Adipose tissue (tissue), 3 donors: ENCODE measurements around the gene PRXL2B. TPM values are rescaled to one million over a fixed set of nuclear protein-coding genes. Genes with fewer than 3 reads are reported as not detected.

Experiments used
- H3K27ac ChIP-seq: one replicate; pipeline ENCODE4 v1.5.1; 2013; ENCODE audit warnings: low read depth, low read length
- WGBS, 3 donors: extraction: QIAGEN DNeasy Blood & Tissue Kit; methylation state at CpG; one replicate each; pipeline ENCODE4 v1.1.7; 2013; 5-methylcytosine and 5-hydroxymethylcytosine counted together
- polyA plus RNA-seq, 3 donors: library from polyadenylated mRNA; stranded (reverse); fragments of 200-250 nt; gene quantifications; one replicate each; pipeline ENCODE4 v1.2.3, GENCODE V29; 2013
- donor health status: healthy with polysubstance abuse.
- donor health status: Bipolar disorder and iron deficiency.
- donor health status: healthy.

PRXL2B gene
- polyA plus RNA-seq, 3 donors = 6.5 to 9.8 (median 8.5) TPM

DNA sequence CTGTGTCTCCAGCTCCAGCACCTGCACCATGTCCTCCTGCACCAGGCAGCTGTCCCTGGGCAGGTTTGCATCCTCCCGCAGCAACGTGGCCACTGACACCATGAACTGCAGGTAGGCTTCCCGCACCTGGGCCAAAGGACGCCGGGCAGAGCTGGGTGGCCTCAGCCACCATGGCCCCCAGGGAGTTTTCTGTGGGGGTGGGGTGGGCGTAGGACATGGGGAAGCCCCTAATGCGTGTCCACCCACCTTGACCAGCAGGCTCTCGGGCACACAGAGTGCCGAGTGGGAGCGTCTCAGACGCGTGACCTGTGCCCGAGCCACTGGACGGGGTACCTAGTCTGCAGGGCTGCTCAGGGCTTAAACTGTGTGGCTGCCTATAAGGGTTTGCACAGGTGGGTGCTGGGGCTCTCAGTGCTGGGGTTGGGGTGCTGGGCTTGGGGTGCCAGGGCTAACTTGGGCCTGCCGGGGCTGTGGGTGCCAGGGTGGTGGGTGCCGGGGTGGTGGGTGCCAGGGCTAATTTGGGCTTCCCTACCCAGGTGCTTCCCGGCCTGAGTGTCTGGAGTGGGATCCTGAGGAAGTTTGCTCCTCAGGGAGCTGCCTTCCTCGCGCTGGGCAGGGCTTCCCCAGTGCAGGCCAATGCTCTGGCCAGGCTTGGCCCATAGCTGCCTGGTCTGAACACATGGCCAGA is 17.7 kb downstream of the PRXL2B start:
- no peak overlapping the region for H3K27ac ChIP-seq
- 81 to 87% (median 82%) methylated on average over 19 of the region's 19 CpGs for WGBS, 3 donors

DNA sequence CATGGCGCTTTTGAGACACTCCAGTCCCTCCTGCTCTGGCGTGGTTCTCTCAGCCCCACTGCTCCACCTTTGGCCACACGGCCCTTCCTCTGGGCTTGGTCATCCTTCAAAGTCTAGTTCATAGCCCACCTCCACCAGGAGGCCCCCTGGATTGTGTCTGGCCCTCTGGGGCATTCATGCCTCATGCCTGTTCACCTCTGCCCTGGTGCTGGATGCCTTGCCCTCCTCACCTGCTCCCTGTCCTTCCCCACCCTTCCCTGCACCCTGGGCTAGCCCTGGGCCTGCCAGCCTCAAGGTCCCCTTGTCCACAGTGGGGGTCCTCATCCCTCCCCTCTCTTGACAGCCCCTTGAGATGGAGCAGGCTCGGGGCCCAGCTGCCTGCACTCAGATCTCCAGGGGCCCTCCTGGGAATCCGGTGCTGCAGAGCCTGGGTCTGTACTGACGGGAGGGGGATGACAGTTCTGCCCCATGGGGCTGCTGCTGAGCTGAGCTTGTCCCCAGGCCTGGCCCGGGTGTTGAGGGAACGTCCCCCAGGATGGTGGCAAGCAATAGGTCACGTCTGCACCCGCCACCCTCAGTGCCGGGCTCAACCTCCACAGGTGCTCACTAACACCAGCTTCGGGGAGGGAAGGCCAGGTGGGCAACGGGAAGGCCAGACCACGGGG is 18.4 kb downstream of the PRXL2B start:
- WGBS, 3 donors = 73 to 83% (median 76%) methylated on average over 12 to 14 of the region's 14 CpGs
- no peak overlapping the region for H3K27ac ChIP-seq

- H3K27ac ChIP-seq = no peak overlapping the region
- WGBS, 3 donors = 73 to 76% (median 76%) methylated on average over 40 to 48 of the region's 48 CpGs
These were observed 19.2 kb downstream of the PRXL2B start for GRCh38 chr1:2605509-2606395.

DNA sequence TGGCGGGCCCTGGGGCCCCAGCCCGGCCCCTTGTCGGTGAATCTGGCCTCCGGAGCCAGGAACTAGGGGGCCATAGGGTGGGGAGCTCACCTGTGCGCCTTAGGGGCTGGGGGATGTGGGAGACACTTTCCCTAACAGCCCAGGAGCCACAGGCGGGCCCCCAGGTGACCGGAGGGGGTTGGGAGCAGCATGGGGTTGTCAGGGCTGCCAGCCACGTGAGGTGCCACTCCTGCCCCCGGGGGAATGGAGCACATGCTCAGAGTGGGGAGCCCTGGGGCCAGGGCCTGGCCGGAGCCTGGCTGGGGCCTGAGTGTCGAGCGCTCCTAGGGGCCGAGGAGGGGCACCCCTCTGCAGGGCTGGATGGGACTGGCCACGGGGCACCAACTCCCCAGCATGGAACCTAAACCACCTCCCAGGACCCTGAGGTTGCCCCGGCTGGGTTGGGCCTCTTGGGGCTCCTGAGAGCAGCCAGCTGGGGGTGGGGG is 19.9 kb downstream of the PRXL2B start:
- H3K27ac ChIP-seq = no peak overlapping the region
- 83 to 88% (median 84%) methylated on average over 13 to 15 of the region's 15 CpGs for WGBS, 3 donors

- H3K27ac ChIP-seq = no peak overlapping the region
- 62 to 74% (median 70%) methylated on average over 31 to 36 of the region's 36 CpGs for WGBS, 3 donors
These were observed 20.5 kb downstream of the PRXL2B start for GRCh38 chr1:2606881-2607621.

DNA sequence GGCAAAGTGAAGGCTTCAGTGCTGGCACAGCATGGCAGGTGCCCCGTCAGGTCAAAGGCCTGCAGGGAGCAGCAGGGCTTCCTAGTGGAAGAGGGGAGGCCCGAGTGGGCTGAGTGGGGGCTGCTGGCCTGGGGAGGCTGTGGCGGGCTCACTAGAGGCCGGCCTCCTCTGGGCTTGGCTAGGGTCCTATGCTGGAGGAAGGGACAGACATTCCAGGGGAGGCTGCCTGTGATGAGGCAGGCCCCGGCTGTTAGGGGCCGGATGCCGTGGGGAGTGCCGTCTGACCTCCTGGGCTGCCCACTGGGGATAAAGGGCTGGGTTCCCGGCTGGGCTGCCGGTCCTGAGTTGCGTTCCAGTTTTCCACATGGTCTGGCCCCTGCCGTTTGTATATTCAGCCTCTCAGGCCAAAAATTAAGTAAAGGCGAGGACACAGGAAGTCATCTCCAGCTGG is 21.1 kb downstream of the PRXL2B start:
- 49 to 74% (median 50%) methylated on average over 12 to 13 of the region's 13 CpGs for WGBS, 3 donors
- no peak overlapping the region for H3K27ac ChIP-seq

DNA sequence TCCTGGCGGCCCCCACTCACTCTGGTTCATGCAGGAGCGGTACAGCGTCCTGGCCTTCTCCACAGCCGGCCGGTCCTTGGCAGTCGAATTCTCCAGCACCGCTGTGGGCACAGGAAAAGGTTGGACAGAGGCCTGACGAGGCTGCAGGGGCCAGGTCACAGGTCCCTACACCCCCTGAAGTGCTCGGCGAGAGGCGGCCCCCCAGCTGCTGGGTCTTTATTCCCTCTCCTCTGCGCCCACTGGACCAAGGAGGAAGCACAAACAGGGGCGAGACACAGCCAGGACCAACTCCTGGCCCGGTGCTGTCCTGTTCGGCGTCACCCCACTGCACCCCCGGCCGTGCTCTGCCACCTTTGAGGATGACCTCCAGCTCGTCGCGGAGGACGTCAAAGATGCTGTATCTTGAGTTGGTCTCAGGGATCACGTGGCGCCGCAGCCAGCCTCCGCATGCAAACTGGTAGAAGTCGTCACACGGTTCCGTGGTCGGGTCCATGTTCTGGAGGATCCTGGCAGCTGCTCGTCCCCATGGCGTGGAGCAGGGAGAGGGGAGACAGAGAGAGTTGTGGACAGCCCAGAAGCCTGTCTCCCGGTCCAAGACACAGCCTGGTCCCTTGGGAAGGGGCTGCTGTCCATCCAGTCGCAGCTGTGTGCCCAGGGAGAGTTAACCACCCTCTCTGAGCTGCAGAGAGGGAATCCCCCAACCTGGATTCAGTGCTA is 22.9 kb downstream of the PRXL2B start:
- no peak overlapping the region for H3K27ac ChIP-seq
- 86 to 89% (median 88%) methylated on average over 30 to 34 of the region's 34 CpGs for WGBS, 3 donors

- 59 to 70% (median 66%) methylated on average over 21 of the region's 21 CpGs for WGBS, 3 donors
- no peak overlapping the region for H3K27ac ChIP-seq
These were observed 23.7 kb downstream of the PRXL2B start for GRCh38 chr1:2610036-2610959.

DNA sequence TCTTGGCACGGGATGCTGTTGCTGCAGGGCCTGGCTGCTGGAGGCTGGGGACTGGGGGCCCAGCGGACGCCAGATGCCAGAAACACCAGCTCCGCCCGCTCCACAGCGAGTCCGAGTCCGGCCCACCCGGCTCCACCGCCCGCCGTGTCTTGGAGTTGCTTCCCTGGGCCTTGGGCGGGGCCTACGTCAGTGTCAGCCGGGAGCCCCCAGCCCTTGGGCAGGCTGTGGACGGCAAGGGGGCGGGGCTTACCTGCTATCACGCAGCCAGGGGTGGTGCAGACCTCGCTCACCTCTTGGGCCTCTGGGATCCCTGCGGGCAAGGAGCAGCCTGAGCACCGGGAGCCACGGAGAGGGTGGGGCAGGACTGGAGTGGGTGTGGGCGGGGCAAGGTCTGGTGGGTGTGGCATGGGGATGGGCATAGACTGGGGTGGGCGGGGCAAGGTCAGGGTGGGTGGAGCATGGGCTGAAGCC is 24.5 kb downstream of the PRXL2B start:
- H3K27ac ChIP-seq = no peak overlapping the region
- 11 to 20% (median 12%) methylated on average over 20 to 24 of the region's 24 CpGs for WGBS, 3 donors

GRCh38 chr1:2611621-2612437 is 25.3 kb downstream of the PRXL2B start:
- H3K27ac ChIP-seq = no peak overlapping the region
- WGBS, 3 donors = 82 to 86% (median 84%) methylated on average over 19 of the region's 19 CpGs

- 79 to 87% (median 86%) methylated on average over 11 of the region's 11 CpGs for WGBS, 3 donors
These were observed 26.2 kb downstream of the PRXL2B start for GRCh38 chr1:2612591-2613365.

GRCh38 chr1:2614145-2614544 is 27.6 kb downstream of the PRXL2B start:
- WGBS, 3 donors = 91 to 97% (median 94%) methylated on average over 2 of the region's 2 CpGs
- H3K27ac ChIP-seq = no peak overlapping the region

More at GRCh38 chr1:2612591-2613365, 26.2 kb downstream of the PRXL2B start:
- H3K27ac ChIP-seq = no peak overlapping the region

DNA sequence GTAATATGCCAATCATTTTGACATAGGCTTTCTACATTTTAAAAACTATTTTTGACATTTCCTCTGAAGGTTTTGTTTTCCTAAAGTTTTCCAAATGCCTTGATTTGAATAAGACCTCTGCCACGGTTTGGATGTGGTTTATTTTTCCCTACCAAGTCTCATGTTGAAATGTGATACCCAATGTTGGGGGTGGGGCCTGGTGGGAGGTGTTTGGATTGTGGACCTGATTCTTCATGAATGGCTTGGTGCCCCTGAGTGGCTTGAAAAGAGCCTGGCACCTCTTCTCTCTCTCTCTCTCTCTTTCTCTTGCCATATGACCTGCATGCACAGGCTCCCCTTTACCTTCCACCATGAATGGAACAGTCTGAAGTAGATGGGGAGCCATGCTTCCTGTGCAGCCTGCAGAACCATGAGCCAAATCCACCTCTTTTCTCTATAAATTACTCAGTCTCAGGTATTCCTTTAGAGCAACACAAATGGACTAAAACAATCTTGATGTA is 31.4 kb downstream of the PRXL2B start:
- H3K27ac ChIP-seq = no peak overlapping the region
- WGBS, 3 donors = 8 to 16% (median 8%) methylated on average over 1 of the region's 1 CpG

DNA sequence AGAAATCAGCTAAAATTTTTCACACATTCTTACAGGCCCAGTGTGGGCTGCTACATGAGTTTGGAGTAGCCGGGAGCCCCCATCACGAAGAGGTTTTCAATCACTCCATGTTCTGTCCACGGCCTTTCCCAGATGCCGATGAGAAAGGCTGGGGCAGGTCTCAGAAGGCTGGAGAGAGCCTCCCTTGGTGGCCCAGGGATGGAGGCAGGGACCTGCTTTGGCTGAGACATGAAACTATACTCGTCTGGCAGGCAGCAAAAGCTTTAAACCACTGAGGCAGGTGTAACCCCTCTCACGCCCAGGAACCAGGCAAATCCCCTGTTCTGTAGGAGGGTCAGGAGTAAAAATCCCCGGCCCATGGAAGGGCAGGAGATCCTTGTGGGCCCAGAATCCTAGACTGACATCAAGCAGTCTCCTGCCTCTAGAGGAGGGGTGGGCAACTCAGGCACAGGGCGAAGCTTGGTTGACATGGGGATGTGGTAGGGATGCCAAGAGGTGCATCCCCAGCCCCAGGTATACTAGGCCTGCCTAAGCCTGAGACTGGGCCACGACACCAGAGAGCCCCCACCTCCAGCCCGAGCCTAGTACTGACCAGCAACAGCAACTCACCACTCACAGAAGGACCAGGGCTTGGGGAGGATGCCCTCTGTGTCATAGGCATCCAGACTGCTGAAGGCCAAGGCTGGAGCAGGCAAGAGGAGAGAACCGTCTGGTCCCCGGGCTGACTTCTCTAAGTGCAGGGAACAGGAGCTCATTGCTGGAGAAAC is 37.2 kb downstream of the PRXL2B start:
- no peak overlapping the region for H3K27ac ChIP-seq
- WGBS, 3 donors = 79 to 86% (median 82%) methylated on average over 12 of the region's 12 CpGs
